DOHH2 (cell line): ENCODE results near the gene CENPP.

Source experiments
- EZH2phosphoT487 ChIP-seq: fragments of 200-600 bp; sonication (generic); IDR thresholded peaks from 2 replicates; pipeline ENCODE4 v1.6.1; 2017; ENCODE audit warnings: borderline replicate concordance, mild to moderate bottlenecking, antibody characterized with exemption, low read length, moderate library complexity, mixed read lengths
- TF ChIP-seq, protein P1 (sequence below): fragments of 200-600 bp; sonication (generic); IDR thresholded peaks from one replicate; pipeline ENCODE4 v1.5.1; 2014; ENCODE audit warnings: antibody characterized with exemption, mild to moderate bottlenecking, low read depth, low read length; ENCODE audit not compliant: poor library complexity, severe bottlenecking

DNA sequence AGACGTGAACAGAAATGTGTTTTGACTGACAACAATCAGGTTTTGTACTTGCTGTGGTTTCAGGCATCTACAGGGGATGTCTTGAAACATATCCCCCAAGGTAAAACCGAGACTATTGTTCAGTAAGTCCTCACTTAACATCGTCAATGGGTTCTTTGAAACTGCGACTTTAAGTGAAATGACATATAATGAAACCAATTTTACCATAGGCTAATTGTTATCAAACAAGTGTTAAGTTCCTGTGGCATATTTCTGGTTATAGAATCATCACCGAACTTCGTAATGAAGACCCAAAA is 114.9 kb downstream of the CENPP start:
- TF ChIP-seq, protein P1, sequence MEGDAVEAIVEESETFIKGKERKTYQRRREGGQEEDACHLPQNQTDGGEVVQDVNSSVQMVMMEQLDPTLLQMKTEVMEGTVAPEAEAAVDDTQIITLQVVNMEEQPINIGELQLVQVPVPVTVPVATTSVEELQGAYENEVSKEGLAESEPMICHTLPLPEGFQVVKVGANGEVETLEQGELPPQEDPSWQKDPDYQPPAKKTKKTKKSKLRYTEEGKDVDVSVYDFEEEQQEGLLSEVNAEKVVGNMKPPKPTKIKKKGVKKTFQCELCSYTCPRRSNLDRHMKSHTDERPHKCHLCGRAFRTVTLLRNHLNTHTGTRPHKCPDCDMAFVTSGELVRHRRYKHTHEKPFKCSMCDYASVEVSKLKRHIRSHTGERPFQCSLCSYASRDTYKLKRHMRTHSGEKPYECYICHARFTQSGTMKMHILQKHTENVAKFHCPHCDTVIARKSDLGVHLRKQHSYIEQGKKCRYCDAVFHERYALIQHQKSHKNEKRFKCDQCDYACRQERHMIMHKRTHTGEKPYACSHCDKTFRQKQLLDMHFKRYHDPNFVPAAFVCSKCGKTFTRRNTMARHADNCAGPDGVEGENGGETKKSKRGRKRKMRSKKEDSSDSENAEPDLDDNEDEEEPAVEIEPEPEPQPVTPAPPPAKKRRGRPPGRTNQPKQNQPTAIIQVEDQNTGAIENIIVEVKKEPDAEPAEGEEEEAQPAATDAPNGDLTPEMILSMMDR, result no peak
- TF ChIP-seq EZH2phosphoT487, result no peak
